MCF 10A (cell line): ENCODE results near the gene CALN1. TPM values are rescaled to one million over a fixed set of nuclear protein-coding genes. Genes with fewer than 3 reads are reported as not detected.

Source experiments
- BruUV-seq: library from RNA; stranded (reverse); fragments of 400-500 nt; replicated peaks from 2 replicates; lab custom pipeline; 2021; lab: Mats Ljungman, UMichigan
- CTCF ChIA-PET: fragments of 300-600 bp; sonication (Branson Sonifier 250); formaldehyde crosslinking; extraction: SDS; loops from one replicate; lab custom pipeline; 2021; ENCODE audit warnings: antibody characterized with exemption, inconsistent platforms; lab: Yijun Ruan, JAX
- POLR2A ChIA-PET: fragments of 300-600, 350-650 bp; sonication (Branson Sonifier 250); formaldehyde crosslinking; extraction: SDS; loops from one replicate; lab custom pipeline; 2020; ENCODE audit warnings: antibody characterized with exemption, inconsistent platforms; lab: Yijun Ruan, JAX
- DNase-seq: peaks from one replicate; pipeline ENCODE4 v3.0.0-alpha.2; 2018; ENCODE audit not compliant: unreplicated experiment
- H3K27ac Mint-ChIP-seq: one replicate; pipeline ENCODE4 v1.8.0; 2022; ENCODE audit warnings: mild to moderate bottlenecking, low read depth, mixed read lengths; ENCODE audit not compliant: unreplicated experiment
- H3K27me3 Mint-ChIP-seq: one replicate; pipeline ENCODE4 v1.8.0; 2022; ENCODE audit warnings: mixed read lengths; ENCODE audit not compliant: insufficient read depth, unreplicated experiment
- H3K36me3 Mint-ChIP-seq: one replicate; pipeline ENCODE4 v1.8.0; 2022; ENCODE audit warnings: mild to moderate bottlenecking, moderate library complexity, mixed read lengths; ENCODE audit not compliant: insufficient read depth, unreplicated experiment
- H3K4me1 Mint-ChIP-seq: one replicate; pipeline ENCODE4 v1.8.0; 2022; ENCODE audit warnings: mixed read lengths; ENCODE audit not compliant: insufficient read depth, unreplicated experiment
- H3K4me3 Mint-ChIP-seq: one replicate; pipeline ENCODE4 v1.8.0; 2022; ENCODE audit warnings: mild to moderate bottlenecking, moderate library complexity, mixed read lengths; ENCODE audit not compliant: unreplicated experiment
- H3K9me3 Mint-ChIP-seq: one replicate; pipeline ENCODE4 v1.8.0; 2022; ENCODE audit warnings: mixed read lengths; ENCODE audit not compliant: unreplicated experiment
- CTCF ChIP-seq: fragments of 200-600 bp; IDR thresholded peaks from one replicate; pipeline ENCODE4 v1.8.0; 2022; ENCODE audit warnings: antibody characterized with exemption, mild to moderate bottlenecking; ENCODE audit not compliant: unreplicated experiment
- intact Hi-C: fragments of 100-400 bp; cut with micrococcal nuclease; formaldehyde crosslinking; loops from 2 replicates; pipeline ENCODE4 v1.14.1; 2022
- total RNA-seq: library from RNA; stranded (reverse); gene quantifications from 2 replicates; pipeline ENCODE4 v1.2.3, GENCODE V29; 2022

CALN1 gene
- total RNA-seq, 1 experiment from 2014 or later = not detected

GRCh38 chr7:72182036-72182435 lies 230.1 kb downstream of the CALN1 start:
- POLR2A ChIA-PET = no interaction called here
- Mint-ChIP-seq H3K36me3 (no peaks in the 10 kb centered on the region), H3K27me3 (no peaks in the 10 kb centered on the region), H3K4me3 (no peak overlapping the region), H3K27ac (no peak overlapping the region), H3K9me3 (no peaks in the 10 kb centered on the region), H3K4me1 (peaks cover 6% of the 10 kb centered on the region)
- no TSS peak for BruUV-seq
- CTCF ChIA-PET = interaction anchor here (0.6 to 1.7 kb wide), 8 partner anchors 11 to 521 kb away, joined by 3 to 7 read pairs (median 4); no protein-coding TSS in a partner anchor
- intact Hi-C loops = loop anchor here (5.0 to 10.0 kb wide), 3 partner anchors 143 to 1357 kb away; no protein-coding TSS in a partner anchor
- no peak for TF ChIP-seq CTCF
- DNase-seq = no peak

- POLR2A ChIA-PET = no interaction called here
- no TSS peak for BruUV-seq
Observed at GRCh38 chr7:72176875-72177274, 235.3 kb downstream of the CALN1 start.

GRCh38 chr7:72170475-72170874 lies 241.7 kb downstream of the CALN1 start:
- Mint-ChIP-seq H3K4me3 (no peak overlapping the region), H3K9me3 (no peaks in the 10 kb centered on the region), H3K27me3 (peaks cover 10% of the 10 kb centered on the region), H3K4me1 (no peaks in the 10 kb centered on the region), H3K27ac (no peak overlapping the region), H3K36me3 (no peaks in the 10 kb centered on the region)
- ChIA-PET POLR2A (no interaction called here), CTCF (interaction anchor here (0.6 to 2.1 kb wide), 3 partner anchors 9 to 425 kb away, joined by 3 to 7 read pairs (median 4); no protein-coding TSS in a partner anchor)
- TF ChIP-seq CTCF = no peak
- no TSS peak for BruUV-seq
- no peak for DNase-seq
- intact Hi-C loops = no loop called here

More at GRCh38 chr7:72176875-72177274, 235.3 kb downstream of the CALN1 start:
- Mint-ChIP-seq H3K4me1 (no peaks in the 10 kb centered on the region), H3K4me3 (no peak overlapping the region), H3K9me3 (no peaks in the 10 kb centered on the region), H3K27ac (no peak overlapping the region), H3K27me3 (no peaks in the 10 kb centered on the region), H3K36me3 (peaks cover 7% of the 10 kb centered on the region)
- intact Hi-C loops = no loop called here
- no peak for TF ChIP-seq CTCF
- CTCF ChIA-PET = interaction anchor here (2.6 kb wide), 1 partner anchor 317 kb away, joined by 11 read pairs; no protein-coding TSS in a partner anchor
- DNase-seq = no peak

DNA sequence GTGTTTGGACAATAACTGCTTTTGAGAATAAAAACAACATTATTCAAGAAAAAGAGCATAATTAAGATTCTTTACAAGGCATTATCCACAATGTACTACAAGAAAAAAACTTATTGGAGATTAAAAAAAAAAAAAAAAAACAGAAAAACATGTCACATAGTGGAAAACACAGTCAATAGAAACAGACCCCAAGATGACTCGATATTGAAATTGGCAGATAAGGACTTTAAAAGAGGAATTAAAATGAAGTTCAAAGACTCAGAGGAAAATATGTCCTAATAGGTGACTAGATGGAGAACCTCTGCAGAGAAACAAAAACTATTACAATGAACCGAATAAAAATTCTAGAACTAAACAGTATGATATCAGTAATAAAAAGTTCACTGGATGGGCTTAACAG lies 248.9 kb downstream of the CALN1 start:
- intact Hi-C loops = no loop called here
- TF ChIP-seq CTCF = no peak
- no TSS peak for BruUV-seq
- ChIA-PET CTCF (no interaction called here), POLR2A (no interaction called here)
- Mint-ChIP-seq H3K9me3 (peaks cover 10% of the 10 kb centered on the region), H3K4me1 (no peaks in the 10 kb centered on the region), H3K36me3 (no peaks in the 10 kb centered on the region), H3K4me3 (no peak overlapping the region), H3K27ac (no peak overlapping the region), H3K27me3 (peaks cover 16% of the 10 kb centered on the region)
- DNase-seq = no peak
